ENCODE measurements around the gene GABPB1. TPM values are rescaled to one million over a fixed set of nuclear protein-coding genes. Genes with fewer than 3 reads are reported as not detected.

The GABPB1 gene
- polyA plus RNA-seq, 1 donor, result 35.3 TPM

GRCh38 chr15:50350621-50351020 lies 4.4 kb downstream of the GABPB1 start:
- DNase-seq, result no peak

DNA sequence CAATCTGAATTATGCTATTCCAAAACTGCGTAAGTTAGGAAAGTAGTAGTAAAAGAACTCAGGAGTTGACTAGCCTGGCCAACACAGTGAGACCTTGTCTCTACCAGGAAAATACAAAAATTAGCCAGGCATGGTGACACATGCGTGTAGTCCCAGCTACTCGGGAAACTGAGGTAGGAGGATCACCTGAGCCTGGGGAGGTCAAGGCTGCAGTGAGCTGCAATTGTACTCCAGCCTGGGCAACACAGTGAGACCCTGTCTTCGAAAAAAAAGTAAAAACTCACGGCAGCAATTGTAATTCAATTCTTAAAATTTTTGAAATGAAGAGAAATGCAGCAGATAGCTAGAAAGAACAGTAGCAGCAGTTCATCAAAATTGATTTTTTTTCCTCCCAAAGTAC lies 9.7 kb downstream of the GABPB1 start:
- DNase-seq, result no peak

DNA sequence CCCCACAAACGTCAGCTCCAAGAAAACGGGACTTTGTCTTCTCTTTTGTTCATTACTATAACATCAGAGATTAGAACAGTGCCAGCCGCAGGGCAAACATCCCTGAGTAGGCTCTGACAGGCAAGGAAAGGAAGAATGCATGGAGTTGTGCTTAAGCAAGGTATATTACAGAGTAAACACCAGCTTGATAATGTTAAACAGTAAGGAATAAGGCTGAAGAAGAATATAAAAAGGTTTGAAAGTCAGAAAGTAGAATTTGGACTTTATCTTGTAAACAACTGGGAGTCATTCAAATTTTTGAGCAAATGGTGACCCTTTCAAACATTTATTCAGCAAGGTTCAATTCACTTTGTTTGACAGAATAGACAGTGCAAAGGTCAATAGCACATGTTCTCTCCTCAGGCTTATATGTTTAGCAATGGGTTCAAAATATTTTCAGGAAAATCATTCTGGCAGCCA lies 11.0 kb downstream of the GABPB1 start:
- no peak for DNase-seq

- DNase-seq, result no peak
Measured at GRCh38 chr15:50341616-50342136, 13.3 kb downstream of the GABPB1 start.

- no peak for DNase-seq
Measured at GRCh38 chr15:50340416-50340815, 14.6 kb downstream of the GABPB1 start.

DNA sequence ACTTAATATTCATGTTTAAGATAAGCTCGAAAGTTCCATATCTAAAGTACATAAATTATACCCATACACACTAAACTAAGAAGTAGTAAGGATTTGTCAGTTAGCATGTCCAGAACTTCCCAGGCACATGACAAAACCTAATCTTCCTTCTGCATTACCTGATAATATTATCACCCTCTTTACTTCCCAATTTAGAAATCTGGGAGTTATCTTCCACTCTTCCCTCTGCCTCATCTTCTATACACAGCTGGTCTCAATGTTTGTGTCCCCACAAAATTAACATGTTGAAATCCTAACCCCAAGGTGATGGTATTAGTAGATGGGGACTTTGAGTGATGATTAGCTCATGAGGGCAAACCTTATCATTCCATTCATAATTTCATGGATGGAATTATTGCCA lies 15.3 kb downstream of the GABPB1 start:
- DNase-seq, result no peak

- DNase-seq, result no peak
Measured at GRCh38 chr15:50335251-50335650, 19.7 kb downstream of the GABPB1 start.

- no peak for DNase-seq
Measured at GRCh38 chr15:50333229-50333628, 21.8 kb downstream of the GABPB1 start.

GRCh38 chr15:50330921-50331320 lies 24.1 kb downstream of the GABPB1 start:
- DNase-seq, result no peak

- DNase-seq, result no peak
Measured at GRCh38 chr15:50328116-50328515, 26.9 kb downstream of the GABPB1 start.

DNA sequence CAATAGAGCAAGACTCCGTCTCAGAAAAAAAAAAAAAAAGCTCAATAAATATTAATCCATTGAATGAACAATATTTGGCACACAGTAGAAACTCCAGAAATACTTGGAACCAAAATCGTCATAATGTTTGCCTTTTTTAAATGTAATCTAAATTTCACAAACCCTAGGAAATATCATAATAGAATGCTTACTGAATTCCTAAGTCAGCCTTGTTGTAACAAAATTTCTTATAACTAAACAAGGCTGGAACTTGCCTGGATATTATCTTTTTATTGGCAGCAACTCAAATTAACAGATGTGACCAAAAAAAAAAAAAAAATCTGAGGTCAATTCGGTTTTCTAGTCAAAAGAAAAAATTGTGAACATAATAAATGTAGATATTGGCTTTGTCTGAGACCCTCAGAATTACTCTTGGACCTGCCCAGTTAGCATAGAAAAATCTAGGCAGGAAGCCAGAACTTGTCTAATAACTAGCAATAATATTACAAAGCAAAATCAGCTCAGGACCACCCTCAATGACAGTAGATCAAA lies 33.3 kb downstream of the GABPB1 start:
- DNase-seq, result no peak

GRCh38 chr15:50320504-50320903 lies 34.5 kb downstream of the GABPB1 start:
- DNase-seq, result no peak

- DNase-seq, result no peak
Measured at GRCh38 chr15:50318697-50319096, 36.3 kb downstream of the GABPB1 start.

DNA sequence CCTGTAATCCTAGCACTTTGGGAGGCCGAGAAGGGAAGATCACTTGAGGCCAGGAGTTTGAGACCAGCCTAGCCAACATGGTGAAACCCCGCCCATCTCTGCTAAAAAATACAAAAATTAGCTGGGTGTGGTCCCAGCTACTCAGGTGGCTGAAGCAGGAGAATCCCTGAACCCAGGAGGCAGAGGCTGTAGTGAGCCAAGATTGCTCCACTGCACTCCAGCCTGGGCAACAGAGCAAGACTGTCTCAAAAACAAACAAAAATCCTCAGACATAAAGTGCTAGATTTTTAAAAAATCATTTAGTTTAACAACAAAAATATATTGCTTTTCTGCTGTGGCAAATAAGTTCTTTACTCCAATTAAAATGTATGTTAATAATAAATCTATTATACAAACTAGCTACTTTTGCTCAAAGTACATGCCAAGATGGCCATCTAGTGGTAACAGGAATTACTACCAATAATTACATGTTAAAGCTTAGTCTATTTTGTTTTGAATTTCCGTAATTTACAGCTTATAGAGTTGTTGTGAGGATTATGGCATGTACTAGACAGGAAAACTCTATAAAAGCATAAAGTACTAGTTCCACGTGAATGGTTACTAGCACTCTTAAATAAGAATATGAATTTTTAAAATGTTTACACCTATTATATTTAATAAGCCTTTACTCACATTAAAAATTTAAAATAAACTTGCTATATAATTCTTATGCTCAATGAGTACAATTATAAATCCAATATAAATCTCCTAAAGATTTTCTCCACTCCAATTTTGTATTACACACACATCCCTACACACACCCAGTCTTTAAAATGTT lies 39.0 kb downstream of the GABPB1 start:
- peak; percentile 25 for DNase-seq

DNA sequence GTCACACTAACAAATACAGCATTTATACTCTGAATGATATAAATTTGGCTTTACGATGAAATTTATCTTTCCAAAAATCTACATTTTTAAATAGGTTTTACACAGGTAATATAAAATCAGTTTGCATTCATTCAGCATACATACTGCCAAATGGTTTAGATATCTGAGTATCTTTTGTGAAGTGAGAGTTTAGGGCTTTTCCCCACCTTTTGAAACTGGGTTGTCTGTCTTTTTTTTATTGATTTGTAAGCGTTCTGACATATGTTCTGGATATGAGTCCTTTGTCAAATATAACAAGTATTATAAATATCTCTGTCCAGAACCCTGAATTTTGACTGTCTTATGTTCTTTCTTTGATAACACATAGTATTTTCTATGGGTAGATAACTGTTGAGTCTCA lies 42.4 kb downstream of the GABPB1 start:
- no peak for DNase-seq

GRCh38 chr15:50307799-50308198 lies 47.2 kb downstream of the GABPB1 start:
- no peak for DNase-seq

- DNase-seq, result no peak
Measured at GRCh38 chr15:50304836-50305235, 50.2 kb downstream of the GABPB1 start.

GRCh38 chr15:50302581-50302980 lies 52.4 kb downstream of the GABPB1 start:
- DNase-seq, result no peak

- no peak for DNase-seq
Measured at GRCh38 chr15:50298340-50298739, 56.7 kb downstream of the GABPB1 start.

DNA sequence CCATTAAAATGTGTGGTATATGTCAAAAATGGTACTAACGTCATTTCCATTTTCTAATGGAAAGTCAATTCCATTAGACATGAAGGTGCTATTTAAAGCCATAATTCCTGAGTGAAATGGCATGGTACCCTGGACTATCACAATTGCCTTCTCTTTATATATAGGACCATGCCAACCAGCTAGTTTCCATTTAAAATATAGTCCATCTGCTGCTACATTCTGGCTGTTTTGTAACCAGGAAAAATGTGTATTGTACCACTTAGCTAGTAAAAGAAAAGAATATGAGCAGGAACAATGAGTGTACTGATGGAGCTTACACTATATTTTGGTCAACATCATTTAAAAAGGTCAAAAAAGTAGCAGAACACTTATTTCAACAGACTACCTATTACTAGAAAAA lies 59.0 kb downstream of the GABPB1 start:
- DNase-seq, result no peak

DNA sequence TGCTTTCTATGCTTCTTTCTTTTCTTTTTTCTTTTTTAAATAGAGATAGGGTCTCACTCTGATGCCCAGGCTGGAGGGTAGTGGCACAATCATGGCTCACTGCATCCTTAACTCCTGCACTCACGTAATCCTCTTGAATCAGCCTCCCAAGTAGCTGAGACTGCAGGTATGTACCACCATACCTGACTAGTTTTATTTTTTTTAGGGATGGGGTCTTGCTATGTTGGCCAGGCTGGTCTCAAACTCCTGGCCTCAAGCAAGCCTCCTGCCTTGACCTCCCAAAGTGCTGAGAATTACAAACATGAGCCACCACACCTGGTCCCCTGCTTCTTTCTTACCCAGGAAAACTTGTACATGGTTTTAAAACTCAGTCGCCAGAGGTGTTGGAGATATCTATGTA lies 65.2 kb downstream of the GABPB1 start:
- DNase-seq, result no peak

DNA sequence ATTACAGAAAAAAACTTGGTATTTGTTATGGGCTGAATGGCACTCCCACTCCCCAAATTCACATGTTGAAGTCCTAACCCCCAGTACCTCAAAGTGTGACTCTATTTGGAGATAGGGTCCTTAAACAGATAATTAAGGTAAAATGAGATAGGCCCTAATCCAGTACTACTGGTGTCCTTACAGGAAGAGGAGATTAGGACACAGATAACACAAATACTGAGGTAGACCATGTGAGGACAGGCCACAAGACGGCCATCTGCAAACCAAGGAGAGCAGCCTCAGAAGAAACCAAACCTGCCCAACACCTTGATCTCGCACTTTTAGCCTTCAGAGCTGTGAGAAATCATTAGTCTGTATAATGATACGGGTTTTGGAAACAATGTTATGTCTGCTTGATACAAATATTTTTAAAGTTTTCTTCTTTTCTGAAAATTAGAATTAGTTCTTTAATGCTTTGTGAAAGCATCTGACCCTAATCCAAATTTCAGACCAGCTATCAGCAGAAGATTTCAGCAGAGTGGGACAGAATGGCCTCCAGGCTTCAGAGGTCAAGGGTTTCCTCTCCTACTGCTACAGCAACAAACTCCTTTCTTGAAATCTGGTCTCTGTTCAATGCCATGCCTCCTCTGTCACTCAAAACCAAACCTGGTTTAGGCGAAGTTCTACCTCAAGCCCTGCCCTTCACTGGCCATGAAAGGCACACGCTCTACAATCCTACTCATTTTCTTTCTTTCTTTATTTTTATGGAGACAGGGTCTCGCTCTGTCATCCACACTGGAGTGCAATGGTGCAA lies 67.5 kb downstream of the GABPB1 start:
- no peak for DNase-seq

DNA sequence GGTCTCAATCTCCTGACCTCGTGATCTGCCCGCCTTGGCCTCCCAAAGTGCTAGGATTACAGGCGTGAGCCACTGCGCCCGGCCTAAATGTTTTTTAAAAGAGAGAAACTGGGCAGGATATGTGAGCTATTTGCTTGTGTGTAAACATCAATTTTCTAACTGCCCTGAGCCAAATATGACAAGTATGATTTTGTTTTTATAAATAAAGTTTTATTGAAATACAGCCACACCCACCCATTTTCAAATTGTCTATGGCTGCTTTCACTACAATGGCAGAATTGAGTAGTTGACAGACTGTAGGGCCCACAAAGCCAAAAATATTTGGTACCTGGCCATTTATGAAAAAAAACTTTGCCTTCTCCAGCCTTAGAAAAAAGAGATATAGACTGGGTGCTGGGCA lies 73.6 kb downstream of the GABPB1 start:
- no peak for DNase-seq
